ENCODE results near the gene LSM14A. TPM values are rescaled to one million over a fixed set of nuclear protein-coding genes. Genes with fewer than 3 reads are reported as not detected.

LSM14A gene
- total and polyA plus RNA-seq, 9 of the 15 experiments (the other 6 are each of a cell fraction or from before 2014, with no cell fraction given), result 19.5 to 150 (median 95.1) TPM

DNA sequence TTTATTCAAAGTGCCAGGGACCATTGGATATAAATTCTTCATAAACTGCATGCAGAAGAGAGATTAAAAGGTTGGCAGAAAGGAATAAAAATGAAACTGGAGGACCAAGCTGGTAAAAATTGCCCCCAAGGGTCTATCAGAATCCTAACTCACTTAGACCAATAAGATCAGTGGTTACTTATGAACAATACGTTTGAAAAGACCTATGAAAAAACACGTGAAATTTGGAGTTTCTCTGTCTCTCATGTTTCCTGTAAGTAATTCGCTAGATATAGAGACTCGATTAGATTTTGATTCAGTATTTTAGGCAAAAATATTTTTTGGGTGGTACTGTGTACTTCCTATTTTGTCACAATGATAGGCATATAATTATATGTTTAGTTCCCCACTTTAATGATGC is 104.9 kb downstream of the LSM14A start (continued):
- no peak for TF ChIP-seq ZNF449 (CRISPR knock-in tag; IDR thresholded peaks at IDR 0.05)

GRCh38 chr19:34278783-34279182 is 106.5 kb downstream of the LSM14A start:
- no peaks in the 10 kb centered on the region; the same call in 2 of the 3 replicates for H3K36me3 ChIP-seq (ENCODE audit: control insufficient read depth, insufficient read depth, low read length)
- no peak for FAIRE-seq
- H3K9me3 ChIP-seq (replicated peaks; ENCODE audit: control insufficient read depth, insufficient read depth, low read depth, low read length), result no peaks in the 10 kb centered on the region
- H3K27ac ChIP-seq (ENCODE audit: extremely low read depth, low read depth, low read length), result no peak overlapping the region
- intact Hi-C loops (cut with micrococcal nuclease) (no loop called here), in situ Hi-C loops (cut with MboI) (no loop called here)
- BruUV-seq (replicated peaks), result no TSS peak
- CTCF ChIA-PET (ENCODE audit: low intra/inter-chr PET ratio), result no interaction called here
- H3K4me3 ChIP-seq, result no peak overlapping the region
- H3K9me1 ChIP-seq (ENCODE audit: control insufficient read depth, insufficient read depth, low read length), result peaks cover 3% of the 10 kb centered on the region
- H3K27me3 ChIP-seq (ENCODE audit: control insufficient read depth in 2 of 2, insufficient read depth in 2 of 2, low read length in 2 of 2), result no peaks in the 10 kb centered on the region; a peak in 1 of 5 replicates
- no peak for DNase-seq (ENCODE audit: extremely low read depth in 1 of 4, low spot score in 3 of 4)
- H2AFZ ChIP-seq (ENCODE audit: low read depth, low read length), result no peak overlapping the region
- peaks cover 0 to 4% of the 10 kb centered on the region in 2 experiments; a peak in 2 of 5 replicates for H3K4me1 ChIP-seq (replicated peaks in 1 of 2; ENCODE audit: control insufficient read depth in 2 of 2, insufficient read depth in 2 of 2, low read length in 2 of 2)
- no peak overlapping the region for H3K9ac ChIP-seq (ENCODE audit: insufficient read depth in 1 of 2, low read depth in 2 of 2, low read length in 2 of 2)
- H3K4me2 ChIP-seq (ENCODE audit: insufficient read depth, low read length), result no peak overlapping the region
- ATAC-seq, result no peak
- H3K79me2 ChIP-seq (ENCODE audit: control insufficient read depth, insufficient read depth, low read length), result 0 out of 3 replicates have a peak, but pooled peaks cover 2% of the 10 kb centered on the region
- POLR2A ChIA-PET, result no interaction called here
- 75% methylated on average over 4 of the region's 4 CpGs for WGBS (ENCODE audit: insufficient coverage, low coverage, missing lambda C conversion rate)
- H4K20me1 ChIP-seq (replicated peaks; ENCODE audit: control insufficient read depth, insufficient read depth, low read length), result peaks cover 17% of the 10 kb centered on the region
- no peak for TF ChIP-seq NCOR1 (IDR thresholded peaks at IDR 0.05)
- TF ChIP-seq, protein P1, sequence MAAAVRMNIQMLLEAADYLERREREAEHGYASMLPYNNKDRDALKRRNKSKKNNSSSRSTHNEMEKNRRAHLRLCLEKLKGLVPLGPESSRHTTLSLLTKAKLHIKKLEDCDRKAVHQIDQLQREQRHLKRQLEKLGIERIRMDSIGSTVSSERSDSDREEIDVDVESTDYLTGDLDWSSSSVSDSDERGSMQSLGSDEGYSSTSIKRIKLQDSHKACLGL (CRISPR knock-in tag; IDR thresholded peaks at IDR 0.05; ENCODE audit: borderline replicate concordance, poor library complexity, severe bottlenecking), result no peak
- no peak for TF ChIP-seq NEUROD1 (IDR thresholded peaks at IDR 0.05; ENCODE audit: borderline replicate concordance, low read depth, low read length, partially characterized antibody)
- TF ChIP-seq ZNF408 (CRISPR knock-in tag; IDR thresholded peaks at IDR 0.05; ENCODE audit: low read depth), result no peak
- no peak for TF ChIP-seq TCF7L2 (IDR thresholded peaks at IDR 0.05; ENCODE audit: low read depth, low read length)
- no peak for TF ChIP-seq HMGN3 (IDR thresholded peaks at IDR 0.05; ENCODE audit: borderline replicate concordance, extremely low read depth, insufficient read length, low read depth, low read length)
- TF ChIP-seq ZNF695 (CRISPR knock-in tag; IDR thresholded peaks at IDR 0.05), result no peak
- TF ChIP-seq ZFX (CRISPR knock-in tag; IDR thresholded peaks at IDR 0.05), result no peak
- no peak for TF ChIP-seq ZNF431 (CRISPR knock-in tag; IDR thresholded peaks at IDR 0.05)
- TF ChIP-seq KLF6 (CRISPR knock-in tag; IDR thresholded peaks at IDR 0.05; ENCODE audit: borderline replicate concordance), result no peak
- no peak for TF ChIP-seq NONO (IDR thresholded peaks at IDR 0.05; ENCODE audit: low read depth in 2 of 2, low read length in 1 of 2)
- TF ChIP-seq SNIP1 (IDR thresholded peaks at IDR 0.05; ENCODE audit: low read depth), result no peak
- TF ChIP-seq, protein P2, sequence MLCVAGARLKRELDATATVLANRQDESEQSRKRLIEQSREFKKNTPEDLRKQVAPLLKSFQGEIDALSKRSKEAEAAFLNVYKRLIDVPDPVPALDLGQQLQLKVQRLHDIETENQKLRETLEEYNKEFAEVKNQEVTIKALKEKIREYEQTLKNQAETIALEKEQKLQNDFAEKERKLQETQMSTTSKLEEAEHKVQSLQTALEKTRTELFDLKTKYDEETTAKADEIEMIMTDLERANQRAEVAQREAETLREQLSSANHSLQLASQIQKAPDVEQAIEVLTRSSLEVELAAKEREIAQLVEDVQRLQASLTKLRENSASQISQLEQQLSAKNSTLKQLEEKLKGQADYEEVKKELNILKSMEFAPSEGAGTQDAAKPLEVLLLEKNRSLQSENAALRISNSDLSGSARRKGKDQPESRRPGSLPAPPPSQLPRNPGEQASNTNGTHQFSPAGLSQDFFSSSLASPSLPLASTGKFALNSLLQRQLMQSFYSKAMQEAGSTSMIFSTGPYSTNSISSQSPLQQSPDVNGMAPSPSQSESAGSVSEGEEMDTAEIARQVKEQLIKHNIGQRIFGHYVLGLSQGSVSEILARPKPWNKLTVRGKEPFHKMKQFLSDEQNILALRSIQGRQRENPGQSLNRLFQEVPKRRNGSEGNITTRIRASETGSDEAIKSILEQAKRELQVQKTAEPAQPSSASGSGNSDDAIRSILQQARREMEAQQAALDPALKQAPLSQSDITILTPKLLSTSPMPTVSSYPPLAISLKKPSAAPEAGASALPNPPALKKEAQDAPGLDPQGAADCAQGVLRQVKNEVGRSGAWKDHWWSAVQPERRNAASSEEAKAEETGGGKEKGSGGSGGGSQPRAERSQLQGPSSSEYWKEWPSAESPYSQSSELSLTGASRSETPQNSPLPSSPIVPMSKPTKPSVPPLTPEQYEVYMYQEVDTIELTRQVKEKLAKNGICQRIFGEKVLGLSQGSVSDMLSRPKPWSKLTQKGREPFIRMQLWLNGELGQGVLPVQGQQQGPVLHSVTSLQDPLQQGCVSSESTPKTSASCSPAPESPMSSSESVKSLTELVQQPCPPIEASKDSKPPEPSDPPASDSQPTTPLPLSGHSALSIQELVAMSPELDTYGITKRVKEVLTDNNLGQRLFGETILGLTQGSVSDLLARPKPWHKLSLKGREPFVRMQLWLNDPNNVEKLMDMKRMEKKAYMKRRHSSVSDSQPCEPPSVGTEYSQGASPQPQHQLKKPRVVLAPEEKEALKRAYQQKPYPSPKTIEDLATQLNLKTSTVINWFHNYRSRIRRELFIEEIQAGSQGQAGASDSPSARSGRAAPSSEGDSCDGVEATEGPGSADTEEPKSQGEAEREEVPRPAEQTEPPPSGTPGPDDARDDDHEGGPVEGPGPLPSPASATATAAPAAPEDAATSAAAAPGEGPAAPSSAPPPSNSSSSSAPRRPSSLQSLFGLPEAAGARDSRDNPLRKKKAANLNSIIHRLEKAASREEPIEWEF (CRISPR knock-in tag; IDR thresholded peaks at IDR 0.05), result no peak

Measured in K562 (cell line).